Measurements from ENCODE around the gene PTDSS2. TPM values are rescaled to one million over a fixed set of nuclear protein-coding genes. Genes with fewer than 3 reads are reported as not detected.
A peak's percentile ranks its signal among the peaks of the same experiment; 100 is the strongest.

The PTDSS2 gene
- total RNA-seq, 1 experiment from 2014 or later: 30.4 TPM

DNA sequence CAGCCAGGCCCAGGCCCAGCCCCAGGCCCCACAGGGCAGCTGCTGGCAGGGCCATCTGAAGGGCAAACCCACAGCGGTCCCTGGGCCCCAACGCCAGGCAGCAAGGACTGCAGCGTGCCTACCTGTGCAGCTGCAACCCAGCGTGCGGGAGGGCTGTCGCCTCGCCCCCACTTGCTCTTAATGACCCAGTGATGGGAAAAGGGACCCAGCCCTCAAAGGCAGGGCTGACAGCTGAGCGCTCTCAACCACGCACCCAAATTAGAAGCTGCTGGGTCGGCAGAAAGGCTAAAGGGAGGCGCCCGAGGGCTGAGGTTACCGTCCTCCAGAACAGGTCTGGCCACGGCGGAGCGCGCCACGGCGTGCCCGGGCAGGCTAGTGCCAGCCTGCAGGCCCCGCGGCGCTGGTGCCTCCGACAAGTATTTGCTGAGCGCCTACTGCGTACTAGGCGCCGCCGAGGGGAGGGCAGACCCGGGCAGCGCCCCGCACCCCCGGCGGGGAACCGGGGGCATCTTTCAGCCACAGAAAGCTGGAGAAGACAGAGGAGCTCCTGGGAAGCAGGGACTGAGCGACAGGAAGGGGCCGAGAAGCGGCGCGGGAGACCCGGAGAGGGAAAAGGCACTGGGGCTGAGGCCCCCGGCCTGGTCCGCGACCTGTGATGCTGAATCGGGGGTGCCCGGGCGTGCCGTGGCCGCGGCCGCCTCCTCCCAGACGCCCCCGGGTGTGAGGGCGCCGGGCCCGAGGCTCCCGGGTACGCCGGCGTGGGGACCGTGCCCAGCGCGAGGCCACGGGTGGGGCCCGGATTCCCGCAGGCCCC, 84.5 kb downstream of the PTDSS2 start:
- no peak overlapping the region for H3K27ac Mint-ChIP-seq (ENCODE audit: unreplicated experiment)
- intact Hi-C loops (cut with micrococcal nuclease; ENCODE audit: unreplicated experiment): no loop called here
- peak overlapping the region; percentile 90 for H3K4me3 Mint-ChIP-seq (ENCODE audit: low read depth, unreplicated experiment)
- H3K4me1 Mint-ChIP-seq (ENCODE audit: low read depth, unreplicated experiment): peaks cover 7% of the 10 kb centered on the region
- H3K27me3 Mint-ChIP-seq (ENCODE audit: unreplicated experiment): no peaks in the 10 kb centered on the region
- peaks cover 56% of the 10 kb centered on the region for H3K36me3 Mint-ChIP-seq (ENCODE audit: insufficient read depth, unreplicated experiment)
- CTCF ChIA-PET: interaction anchor here (0.6 kb wide), 2 partner anchors 16 to 37 kb away, joined by 3 read pairs; no protein-coding TSS in a partner anchor
- TF ChIP-seq, protein P1, sequence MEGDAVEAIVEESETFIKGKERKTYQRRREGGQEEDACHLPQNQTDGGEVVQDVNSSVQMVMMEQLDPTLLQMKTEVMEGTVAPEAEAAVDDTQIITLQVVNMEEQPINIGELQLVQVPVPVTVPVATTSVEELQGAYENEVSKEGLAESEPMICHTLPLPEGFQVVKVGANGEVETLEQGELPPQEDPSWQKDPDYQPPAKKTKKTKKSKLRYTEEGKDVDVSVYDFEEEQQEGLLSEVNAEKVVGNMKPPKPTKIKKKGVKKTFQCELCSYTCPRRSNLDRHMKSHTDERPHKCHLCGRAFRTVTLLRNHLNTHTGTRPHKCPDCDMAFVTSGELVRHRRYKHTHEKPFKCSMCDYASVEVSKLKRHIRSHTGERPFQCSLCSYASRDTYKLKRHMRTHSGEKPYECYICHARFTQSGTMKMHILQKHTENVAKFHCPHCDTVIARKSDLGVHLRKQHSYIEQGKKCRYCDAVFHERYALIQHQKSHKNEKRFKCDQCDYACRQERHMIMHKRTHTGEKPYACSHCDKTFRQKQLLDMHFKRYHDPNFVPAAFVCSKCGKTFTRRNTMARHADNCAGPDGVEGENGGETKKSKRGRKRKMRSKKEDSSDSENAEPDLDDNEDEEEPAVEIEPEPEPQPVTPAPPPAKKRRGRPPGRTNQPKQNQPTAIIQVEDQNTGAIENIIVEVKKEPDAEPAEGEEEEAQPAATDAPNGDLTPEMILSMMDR (IDR thresholded peaks at IDR 0.05; ENCODE audit: unreplicated experiment): no peak
- H3K9me3 Mint-ChIP-seq (ENCODE audit: low read depth, unreplicated experiment): no peaks in the 10 kb centered on the region
- BruUV-seq (replicated peaks): no TSS peak
- peak; percentile 47 for DNase-seq

DNA sequence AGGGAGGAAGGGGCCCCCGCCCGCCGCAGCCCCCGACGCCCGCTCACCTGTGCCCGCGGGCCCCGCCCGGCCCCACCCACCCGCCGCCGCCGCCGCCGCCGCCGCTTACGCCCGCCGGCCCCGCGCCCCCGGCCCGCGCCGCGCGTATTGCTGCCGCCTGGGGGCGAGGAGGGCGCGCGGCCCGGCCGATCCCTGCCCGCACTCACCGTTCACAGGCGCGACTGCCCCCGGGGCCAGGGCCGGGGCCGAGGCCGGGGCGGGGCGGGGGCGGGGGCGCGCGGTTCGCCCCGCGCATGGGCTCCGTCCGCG, 85.1 kb downstream of the PTDSS2 start:
- CTCF ChIA-PET: interaction anchor here (0.6 to 2.1 kb wide), 2 partner anchors 16 to 36 kb away, joined by 3 to 6 read pairs; no protein-coding TSS in a partner anchor
- intact Hi-C loops (cut with micrococcal nuclease; ENCODE audit: unreplicated experiment): no loop called here
- no peak overlapping the region for H3K27ac Mint-ChIP-seq (ENCODE audit: unreplicated experiment)
- no peaks in the 10 kb centered on the region for H3K27me3 Mint-ChIP-seq (ENCODE audit: unreplicated experiment)
- peak overlapping the region; percentile 90 for H3K4me3 Mint-ChIP-seq (ENCODE audit: low read depth, unreplicated experiment)
- peaks cover 56% of the 10 kb centered on the region for H3K36me3 Mint-ChIP-seq (ENCODE audit: insufficient read depth, unreplicated experiment)
- peaks cover 7% of the 10 kb centered on the region for H3K4me1 Mint-ChIP-seq (ENCODE audit: low read depth, unreplicated experiment)
- no TSS peak for BruUV-seq (replicated peaks)
- DNase-seq: no peak
- TF ChIP-seq, protein P1 (IDR thresholded peaks at IDR 0.05; ENCODE audit: unreplicated experiment): no peak
- H3K9me3 Mint-ChIP-seq (ENCODE audit: low read depth, unreplicated experiment): no peaks in the 10 kb centered on the region

DNA sequence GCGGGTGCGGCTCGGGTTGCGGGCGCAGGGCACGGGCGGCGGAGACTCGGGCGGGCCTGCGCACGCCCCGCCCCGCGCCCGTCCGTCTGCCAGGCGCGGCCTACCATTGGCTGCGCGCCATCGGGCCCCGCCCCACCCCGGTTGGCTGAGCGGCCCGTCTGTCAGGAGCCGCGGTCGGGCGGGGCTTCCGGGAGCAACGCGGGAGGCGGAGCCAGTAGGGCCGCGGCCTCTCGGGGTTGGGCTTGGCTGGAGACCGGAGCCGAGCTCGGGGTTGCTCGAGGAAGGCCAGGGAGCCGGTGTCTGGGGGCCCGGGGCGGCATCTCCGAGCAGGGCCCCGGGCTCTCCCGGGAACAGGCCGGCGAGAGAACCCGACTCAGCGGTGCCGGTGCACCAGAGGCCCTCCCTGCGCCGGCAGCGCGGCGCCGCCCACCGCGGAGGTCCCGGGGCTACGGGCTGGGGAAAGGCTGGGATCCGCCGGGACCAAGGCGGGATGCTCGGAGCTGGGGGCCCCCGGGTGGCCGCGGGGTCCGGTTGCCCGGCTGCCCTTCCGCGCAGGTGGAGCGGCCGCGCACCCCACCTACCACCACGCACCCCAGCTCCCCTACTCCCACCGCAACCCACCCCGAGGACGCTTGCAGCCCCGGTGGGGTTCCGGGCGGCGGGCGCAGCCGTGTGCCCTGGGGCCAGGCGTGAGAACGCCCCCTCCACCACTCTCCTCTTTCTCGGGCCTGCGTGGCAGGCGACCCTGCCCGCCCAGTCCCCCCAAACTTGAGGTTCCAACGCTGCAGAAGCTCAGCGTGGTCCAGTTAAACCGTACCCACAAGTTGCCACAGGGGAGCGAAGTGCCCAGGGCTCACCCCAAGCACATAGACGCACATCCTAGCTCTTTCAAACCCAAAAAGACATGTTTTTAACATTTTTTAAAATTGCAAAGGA, 85.7 kb downstream of the PTDSS2 start, which contains the start of gene HRAS:
Gene HRAS (minus strand): TSS at position 58 of the 936 bp plus-strand sequence.
- no peaks in the 10 kb centered on the region for H3K9me3 Mint-ChIP-seq (ENCODE audit: low read depth, unreplicated experiment)
- peak; percentile 98 for DNase-seq
- BruUV-seq (replicated peaks): no TSS peak
- CTCF ChIA-PET: interaction anchor here (0.6 to 2.1 kb wide), 4 partner anchors 15 to 40 kb away, joined by 3 to 6 read pairs (median 5); partner anchors contain the start of gene PHRF1
- H3K27ac Mint-ChIP-seq (ENCODE audit: unreplicated experiment): peak within 1 kb of the TSS; percentile 89
- TF ChIP-seq, protein P1 (IDR thresholded peaks at IDR 0.05; ENCODE audit: unreplicated experiment): no peak
- no peaks in the 10 kb centered on the region for H3K27me3 Mint-ChIP-seq (ENCODE audit: unreplicated experiment)
- peak within 1 kb of the TSS; percentile 90 for H3K4me3 Mint-ChIP-seq (ENCODE audit: low read depth, unreplicated experiment)
- H3K36me3 Mint-ChIP-seq (ENCODE audit: insufficient read depth, unreplicated experiment): peaks cover 56% of the 10 kb centered on the region
- intact Hi-C loops (cut with micrococcal nuclease; ENCODE audit: unreplicated experiment): no loop called here
- H3K4me1 Mint-ChIP-seq (ENCODE audit: low read depth, unreplicated experiment): peaks cover 7% of the 10 kb centered on the region

DNA sequence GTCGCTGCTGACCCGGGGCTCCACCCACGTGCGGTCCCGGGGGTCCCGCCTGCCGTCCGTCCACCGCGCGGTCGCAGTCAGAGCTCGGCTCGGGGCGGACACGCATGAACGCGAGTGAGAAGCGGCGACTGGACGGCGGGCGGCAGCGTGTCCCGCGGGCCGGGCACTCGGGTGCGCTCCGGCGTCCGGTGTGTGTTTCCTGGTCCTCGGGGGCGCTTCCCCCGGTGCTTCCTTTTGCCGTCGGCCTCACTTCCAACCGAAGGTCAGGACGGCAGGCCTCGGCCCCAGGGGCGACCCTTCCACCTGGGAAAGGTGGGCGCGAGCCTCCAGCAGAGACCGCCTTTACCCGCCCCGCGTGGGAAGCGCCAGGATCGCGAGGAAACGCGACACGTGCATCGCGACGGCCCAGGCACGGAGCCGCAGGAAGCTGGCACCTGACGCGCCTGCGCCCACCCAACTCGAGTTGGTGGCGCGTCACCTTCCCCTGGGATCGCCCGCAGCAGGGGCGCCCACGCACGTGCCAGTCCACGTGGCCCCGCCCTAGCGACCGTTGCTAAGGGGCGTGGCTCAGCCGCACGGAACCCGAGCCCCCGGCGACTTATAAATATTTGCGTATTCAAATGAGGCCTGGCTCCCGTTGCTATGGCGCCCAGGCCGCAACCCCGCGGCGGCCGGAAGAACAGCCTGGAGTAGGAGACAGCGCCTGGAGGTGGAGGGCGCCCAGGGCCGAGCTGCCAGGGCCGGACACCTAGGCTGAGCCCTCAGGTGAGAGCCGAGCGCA, 87.0 kb downstream of the PTDSS2 start, which contains the start of gene LRRC56:
Gene LRRC56 (plus strand): TSS at position 687 of the 781 bp plus-strand sequence. CDS start 3,158 bp downstream, outside the sequence.
- intact Hi-C loops (cut with micrococcal nuclease; ENCODE audit: unreplicated experiment): no loop called here
- DNase-seq: peak; percentile 89
- Mint-ChIP-seq H3K36me3 (ENCODE audit: insufficient read depth, unreplicated experiment) (peaks cover 56% of the 10 kb centered on the region), H3K4me1 (ENCODE audit: low read depth, unreplicated experiment) (peaks cover 7% of the 10 kb centered on the region), H3K27ac (ENCODE audit: unreplicated experiment) (peak within 1 kb of the TSS; percentile 89), H3K9me3 (ENCODE audit: low read depth, unreplicated experiment) (no peaks in the 10 kb centered on the region), H3K27me3 (ENCODE audit: unreplicated experiment) (no peaks in the 10 kb centered on the region), H3K4me3 (ENCODE audit: low read depth, unreplicated experiment) (peak within 1 kb of the TSS; percentile 90)
- BruUV-seq (replicated peaks): no TSS peak
- CTCF ChIA-PET: interaction anchor here (2.1 kb wide), 1 partner anchor 18 kb away, joined by 6 read pairs; no protein-coding TSS in a partner anchor
- TF ChIP-seq, protein P1 (IDR thresholded peaks at IDR 0.05; ENCODE audit: unreplicated experiment): no peak
